Bronchial epithelial cell (primary cell): ENCODE measurements around the gene TMEM248. TPM values are rescaled to one million over a fixed set of nuclear protein-coding genes. Genes with fewer than 3 reads are reported as not detected.

Experiments
- DNase-seq: peaks from one replicate; pipeline ENCODE4 v3.0.0-alpha.2; 2010; ENCODE audit warnings: low read depth
- FAIRE-seq: peaks from 2 replicates; lab custom pipeline; 2011; peaks lifted over from hg19 to GRCh38; lab: Jason Lieb, UNC
- H3K27me3 ChIP-seq: 2 replicates; pipeline ENCODE4 v1.5.1; 2011; ENCODE audit warnings: low read length; ENCODE audit not compliant: control insufficient read depth, insufficient read depth
- H3K36me3 ChIP-seq: 2 replicates; pipeline ENCODE4 v1.5.1; 2011; ENCODE audit warnings: low read length; ENCODE audit not compliant: control insufficient read depth, insufficient read depth
- H3K4me3 ChIP-seq: 2 replicates; pipeline ENCODE4 v1.5.1; 2011; ENCODE audit warnings: mild to moderate bottlenecking, low read depth, low read length, control low read depth
- total RNA-seq: library from RNA; depleted of rRNA; stranded (reverse); fragments of >200 nt; gene quantifications from 2 replicates; pipeline ENCODE4 v1.2.1, GENCODE V29; 2014
- TF ChIP-seq, protein P1 (sequence below): IDR thresholded peaks from 2 replicates; pipeline ENCODE4 v1.5.1; 2011; ENCODE audit warnings: mild to moderate bottlenecking, moderate library complexity, low read length, control low read depth, inconsistent platforms; ENCODE audit not compliant: insufficient read depth, severe bottlenecking

The TMEM248 gene
- total RNA-seq, 1 donor from 2014 or later, result 45.3 TPM

DNA sequence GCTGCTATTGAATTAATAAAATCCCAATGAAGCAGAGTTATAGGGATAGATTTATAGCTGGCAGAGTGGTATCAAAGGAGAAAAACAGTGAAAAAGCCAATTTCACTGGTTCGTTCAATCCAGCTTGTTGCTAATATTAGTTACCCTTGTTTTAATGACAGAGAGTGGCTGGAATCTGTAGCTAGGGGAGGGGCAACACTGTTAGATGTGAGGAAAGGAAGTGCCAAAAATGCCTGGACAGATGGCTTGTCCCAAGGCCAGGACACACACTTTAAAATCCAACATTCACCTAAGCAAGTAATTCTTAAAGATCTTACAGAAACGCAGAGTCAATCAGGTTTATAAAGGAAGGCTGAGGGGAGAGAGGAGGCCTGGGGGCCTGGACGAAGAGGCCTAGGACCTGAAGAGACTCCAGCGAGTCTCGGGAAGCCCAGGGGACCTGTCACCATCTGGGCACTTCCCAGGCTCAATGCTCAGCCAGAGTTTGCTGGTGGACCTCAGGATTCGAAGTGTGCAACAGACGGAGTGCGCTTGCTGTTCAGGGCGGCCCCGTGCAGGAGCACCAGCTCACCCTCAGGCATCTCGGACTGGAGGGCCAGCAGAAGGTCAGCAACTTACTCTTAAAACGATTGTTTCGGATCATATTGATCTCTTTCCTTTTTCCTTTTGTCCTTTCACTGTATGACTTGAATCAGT, 36.7 kb downstream of the TMEM248 start:
- DNase-seq, result no peak
- H3K36me3 ChIP-seq, result peaks cover 16% of the 10 kb centered on the region

DNA sequence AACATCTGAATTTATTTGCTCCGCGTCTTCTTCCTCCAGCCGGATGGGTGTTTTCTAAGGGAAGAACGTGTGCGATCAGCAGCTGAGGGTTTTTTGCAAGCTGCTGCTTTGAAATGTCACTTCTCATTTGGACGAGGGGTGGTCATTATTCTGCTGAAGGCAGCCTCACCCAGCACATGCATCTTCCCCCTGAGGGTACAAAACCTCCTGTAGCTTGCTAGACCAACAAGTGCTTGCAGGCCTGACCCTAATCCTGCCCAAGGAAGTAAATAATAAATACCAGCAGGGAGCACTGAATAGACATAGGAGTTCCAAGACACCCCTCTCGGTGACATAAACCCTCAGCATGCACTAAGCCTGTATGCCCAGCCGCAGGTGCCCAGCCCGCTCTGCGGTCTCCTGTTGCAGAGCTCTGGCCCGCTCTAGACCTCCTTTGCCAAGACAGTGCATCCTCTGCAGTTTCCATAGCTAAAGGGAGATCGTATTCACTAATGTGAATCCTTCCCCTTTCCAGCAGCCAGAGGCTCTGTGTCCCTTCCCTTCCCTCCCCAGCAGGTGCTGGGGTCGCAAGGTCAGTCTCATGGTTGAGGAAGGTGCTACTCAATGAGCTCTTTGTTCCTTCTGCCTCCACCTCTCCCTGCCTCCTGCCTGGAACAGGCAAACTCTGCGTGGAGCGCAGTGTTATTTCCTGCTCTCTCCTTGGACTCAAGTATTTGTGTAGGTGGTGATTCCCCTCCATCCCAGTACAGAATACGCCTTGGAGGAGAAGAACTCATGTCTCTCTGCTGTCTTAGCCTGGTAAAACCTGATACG, 37.7 kb downstream of the TMEM248 start:
- Histone ChIP-seq H3K4me3 (no peak overlapping the region), H3K27me3 (no peaks in the 10 kb centered on the region), H3K36me3 (peaks cover 11% of the 10 kb centered on the region)
- DNase-seq, result no peak
- TF ChIP-seq, protein P1, sequence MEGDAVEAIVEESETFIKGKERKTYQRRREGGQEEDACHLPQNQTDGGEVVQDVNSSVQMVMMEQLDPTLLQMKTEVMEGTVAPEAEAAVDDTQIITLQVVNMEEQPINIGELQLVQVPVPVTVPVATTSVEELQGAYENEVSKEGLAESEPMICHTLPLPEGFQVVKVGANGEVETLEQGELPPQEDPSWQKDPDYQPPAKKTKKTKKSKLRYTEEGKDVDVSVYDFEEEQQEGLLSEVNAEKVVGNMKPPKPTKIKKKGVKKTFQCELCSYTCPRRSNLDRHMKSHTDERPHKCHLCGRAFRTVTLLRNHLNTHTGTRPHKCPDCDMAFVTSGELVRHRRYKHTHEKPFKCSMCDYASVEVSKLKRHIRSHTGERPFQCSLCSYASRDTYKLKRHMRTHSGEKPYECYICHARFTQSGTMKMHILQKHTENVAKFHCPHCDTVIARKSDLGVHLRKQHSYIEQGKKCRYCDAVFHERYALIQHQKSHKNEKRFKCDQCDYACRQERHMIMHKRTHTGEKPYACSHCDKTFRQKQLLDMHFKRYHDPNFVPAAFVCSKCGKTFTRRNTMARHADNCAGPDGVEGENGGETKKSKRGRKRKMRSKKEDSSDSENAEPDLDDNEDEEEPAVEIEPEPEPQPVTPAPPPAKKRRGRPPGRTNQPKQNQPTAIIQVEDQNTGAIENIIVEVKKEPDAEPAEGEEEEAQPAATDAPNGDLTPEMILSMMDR, result no peak
- FAIRE-seq, result no peak

More for the DNA sequence above, 36.7 kb downstream of the TMEM248 start:
- FAIRE-seq, result no peak
- no peak overlapping the region for H3K4me3 ChIP-seq
- no peaks in the 10 kb centered on the region for H3K27me3 ChIP-seq
- TF ChIP-seq, protein P1, result no peak

DNA sequence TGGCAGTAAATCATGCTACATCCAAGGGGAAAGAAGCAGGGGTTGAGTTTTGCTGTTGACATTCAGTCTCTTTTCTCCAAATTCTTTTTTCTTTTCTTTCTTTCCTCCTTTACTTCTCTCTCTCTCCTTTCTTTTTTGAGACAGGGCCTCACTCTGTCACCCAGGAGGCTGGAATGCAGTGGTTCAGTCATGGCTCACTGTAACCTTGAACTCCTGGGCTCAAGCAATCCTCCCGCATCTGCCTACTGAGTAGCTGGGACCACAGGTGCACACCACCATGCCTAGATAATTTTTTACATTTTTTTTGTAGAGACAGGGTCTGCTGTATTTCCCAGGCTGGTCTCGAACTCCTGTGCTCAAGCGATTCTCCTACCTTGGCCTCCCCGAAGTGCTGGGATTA, 39.2 kb downstream of the TMEM248 start:
- Histone ChIP-seq H3K27me3 (no peaks in the 10 kb centered on the region), H3K36me3 (peaks cover 10% of the 10 kb centered on the region), H3K4me3 (no peak overlapping the region)
- DNase-seq (no peak), FAIRE-seq (no peak)
- TF ChIP-seq, protein P1, result no peak

DNA sequence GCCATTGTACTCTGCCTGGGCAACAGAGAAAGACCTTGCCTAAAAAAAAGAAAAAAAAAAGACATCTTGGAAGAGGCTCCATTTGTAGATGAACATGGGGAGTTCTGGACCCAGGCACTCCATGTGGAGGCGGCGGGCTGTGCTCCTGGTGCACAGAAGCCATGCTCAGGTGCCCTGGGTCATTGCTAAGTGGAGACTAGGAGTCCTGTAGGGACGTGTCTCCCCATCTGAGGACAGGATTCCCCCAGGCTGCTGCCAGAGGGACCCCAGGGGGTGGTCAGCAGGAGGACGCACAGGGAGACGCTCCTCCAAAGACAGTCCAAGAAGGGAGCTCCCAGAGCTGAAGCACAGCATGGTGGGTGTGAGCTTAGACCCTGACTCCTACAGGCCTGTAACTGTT, 40.1 kb downstream of the TMEM248 start:
- DNase-seq (no peak), FAIRE-seq (no peak)
- H3K36me3 ChIP-seq, result peaks cover 7% of the 10 kb centered on the region
- TF ChIP-seq, protein P1, result no peak
- H3K27me3 ChIP-seq, result no peaks in the 10 kb centered on the region
- H3K4me3 ChIP-seq, result no peak overlapping the region

DNA sequence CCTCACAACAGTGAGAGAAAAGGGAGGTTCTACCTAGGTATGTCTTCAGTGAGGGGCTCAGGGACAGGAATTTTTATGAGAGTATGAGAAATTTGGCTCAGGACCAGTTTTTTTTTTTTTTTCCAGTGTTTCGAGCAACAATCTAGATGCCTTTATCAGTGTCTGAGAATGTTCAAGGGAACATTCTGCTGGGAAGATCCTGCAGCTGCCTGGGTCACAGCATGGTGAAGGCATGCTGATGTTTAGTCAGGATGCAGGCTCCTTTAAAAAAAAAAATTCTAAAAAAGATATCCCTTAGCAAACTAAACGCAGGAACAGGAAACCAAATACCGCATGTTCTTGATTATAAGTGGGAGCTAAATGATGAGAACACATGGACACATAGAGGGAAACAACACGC, 43.4 kb downstream of the TMEM248 start:
- DNase-seq (no peak), FAIRE-seq (no peak)
- H3K27me3 ChIP-seq, result no peaks in the 10 kb centered on the region
- TF ChIP-seq, protein P1, result no peak
- H3K4me3 ChIP-seq, result no peak overlapping the region
- H3K36me3 ChIP-seq, result no peaks in the 10 kb centered on the region
